LNCAP (cell line): ENCODE results near the gene PSPN.
A peak's percentile ranks its signal among the peaks of the same experiment; 100 is the strongest.

Experiments used
- CTCF ChIP-seq: fragments of 450-650 bp; IDR thresholded peaks from 2 replicates; pipeline ENCODE4 v1.5.1; 2017; ENCODE audit warnings: mild to moderate bottlenecking

The PSPN gene

GRCh38 chr19:6417713-6418561 lies 42.2 kb upstream of the PSPN start:
- peak; percentile 54 for TF ChIP-seq CTCF

GRCh38 chr19:6416658-6417405 lies 41.1 kb upstream of the PSPN start:
- no peak for TF ChIP-seq CTCF

GRCh38 chr19:6415591-6416190 lies 40.0 kb upstream of the PSPN start:
- TF ChIP-seq CTCF, result no peak

GRCh38 chr19:6414793-6415590 lies 39.3 kb upstream of the PSPN start:
- no peak for TF ChIP-seq CTCF

GRCh38 chr19:6413721-6414643 lies 38.2 kb upstream of the PSPN start:
- TF ChIP-seq CTCF, result no peak

- TF ChIP-seq CTCF, result no peak
Measured at GRCh38 chr19:6413291-6413690, 37.6 kb upstream of the PSPN start.
